ENCODE results near the gene COLEC11. TPM values are rescaled to one million over a fixed set of nuclear protein-coding genes. Genes with fewer than 3 reads are reported as not detected.

COLEC11 gene
- total and polyA plus RNA-seq, 2 of the 13 experiments (the other 11 are each of a cell fraction or from before 2014, with no cell fraction given), result 1.5 to 3.0 TPM

GRCh38 chr2:3574155-3574554 lies 20.8 kb upstream of the COLEC11 start:
- ChIA-PET POLR2A (interaction anchor here (0.7 to 5.0 kb wide), 6 partner anchors 12 to 78 kb away, joined by 3 to 71 read pairs (median 6); partner anchors contain the start of gene RNASEH1), CTCF (ENCODE audit: low intra/inter-chr PET ratio, low total read pairs) (no interaction called here)
- intact Hi-C loops (cut with micrococcal nuclease; ENCODE audit: unreplicated experiment) (no loop called here), in situ Hi-C loops (cut with HindIII; ENCODE audit: extremely low pct_ligation_motif_present, low pct_unique_long_range_greater_than_20kb) (no loop called here)
- Histone ChIP-seq H3K4me3 (replicated peaks in 1 of 3; ENCODE audit: insufficient read depth in 1 of 3, low read depth in 2 of 3, low read length in 3 of 3) (peak overlapping the region in 1 of 3 experiments; percentile 42; a peak in 2 of 6 replicates), H3K4me2 (ENCODE audit: low read depth, low read length) (peak overlapping the region; percentile 77), H3K9me3 (ENCODE audit: low read length) (no peaks in the 10 kb centered on the region), H3K79me2 (ENCODE audit: insufficient read depth, low read length) (peaks cover 40% of the 10 kb centered on the region), H3K9ac (ENCODE audit: insufficient read depth, low read depth, low read length) (peak overlapping the region; percentile 78; the same call in 1 of the 2 replicates), H3K27ac (ENCODE audit: extremely low read length, insufficient read depth, low read length) (no peak overlapping the region), H3K4me1 (ENCODE audit: insufficient read depth, low read length) (peaks cover 48% of the 10 kb centered on the region), H3K27me3 (ENCODE audit: control insufficient read depth in 1 of 2, insufficient read depth in 2 of 2, low read length in 2 of 2) (no peaks in the 10 kb centered on the region; a peak in 1 of 5 replicates), H3K36me3 (replicated peaks in 1 of 2; ENCODE audit: control insufficient read depth in 1 of 2, insufficient read depth in 2 of 2, low read length in 2 of 2) (peaks cover 7 to 27% of the 10 kb centered on the region in 2 experiments), H4K20me1 (ENCODE audit: insufficient read depth, low read length) (peaks cover 36% of the 10 kb centered on the region), H2AFZ (ENCODE audit: low read length) (no peak overlapping the region)
- WGBS (ENCODE audit: low lambda C conversion rate), result over 99% methylated on average over 11 of the region's 11 CpGs
- ATAC-seq, result no peak
- DNase-seq (ENCODE audit: low spot score), result no peak
- BruUV-seq (replicated peaks), result no TSS peak
- no peak for TF ChIP-seq MATR3 (CRISPR knock-in tag; IDR thresholded peaks at IDR 0.05)
- TF ChIP-seq, protein P1, sequence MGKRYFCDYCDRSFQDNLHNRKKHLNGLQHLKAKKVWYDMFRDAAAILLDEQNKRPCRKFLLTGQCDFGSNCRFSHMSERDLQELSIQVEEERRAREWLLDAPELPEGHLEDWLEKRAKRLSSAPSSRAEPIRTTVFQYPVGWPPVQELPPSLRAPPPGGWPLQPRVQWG (CRISPR knock-in tag; IDR thresholded peaks at IDR 0.05; ENCODE audit: borderline replicate concordance, low read depth), result no peak
- TF ChIP-seq TEAD2 (CRISPR knock-in tag; IDR thresholded peaks at IDR 0.05), result no peak
- no peak for FAIRE-seq

GRCh38 chr2:3575534-3576262 lies 19.2 kb upstream of the COLEC11 start:
- WGBS (ENCODE audit: low lambda C conversion rate), result 2% methylated on average over 28 of the region's 54 CpGs
- CTCF ChIA-PET (ENCODE audit: low intra/inter-chr PET ratio, low total read pairs), result no interaction called here
- peak overlapping the region; percentile 98 for H3K9ac ChIP-seq (ENCODE audit: insufficient read depth, low read depth, low read length)
- ATAC-seq (peak; percentile 63), DNase-seq (ENCODE audit: low spot score) (no peak), FAIRE-seq (no peak)
- peak overlapping the region; percentile 84 for H3K27ac ChIP-seq (ENCODE audit: extremely low read length, insufficient read depth, low read length)
- peak overlapping the region; percentile 96 for H3K4me2 ChIP-seq (ENCODE audit: low read depth, low read length)
- peaks cover 63% of the 10 kb centered on the region for H3K4me1 ChIP-seq (ENCODE audit: insufficient read depth, low read length)
- BruUV-seq (replicated peaks), result no TSS peak
- peaks cover 54% of the 10 kb centered on the region for H3K79me2 ChIP-seq (ENCODE audit: insufficient read depth, low read length)
- H2AFZ ChIP-seq (ENCODE audit: low read length), result no peak overlapping the region
- H3K27me3 ChIP-seq (ENCODE audit: control insufficient read depth in 1 of 2, insufficient read depth in 2 of 2, low read length in 2 of 2), result no peaks in the 10 kb centered on the region; a peak in 1 of 5 replicates
- H3K36me3 ChIP-seq (replicated peaks in 1 of 2; ENCODE audit: control insufficient read depth in 1 of 2, insufficient read depth in 2 of 2, low read length in 2 of 2), result peaks cover 14 to 43% of the 10 kb centered on the region in 2 experiments
- peaks cover 51% of the 10 kb centered on the region for H4K20me1 ChIP-seq (ENCODE audit: insufficient read depth, low read length)
- H3K9me3 ChIP-seq (ENCODE audit: low read length), result no peaks in the 10 kb centered on the region
- in situ Hi-C loops (cut with HindIII; ENCODE audit: extremely low pct_ligation_motif_present, low pct_unique_long_range_greater_than_20kb) (loop anchor here (5.0 kb wide), 1 partner anchor 77 kb away; no protein-coding TSS in a partner anchor), intact Hi-C loops (cut with micrococcal nuclease; ENCODE audit: unreplicated experiment) (loop anchor here (1.0 kb wide), 2 partner anchors 17 to 56 kb away; partner anchors contain the start of genes ADI1 and RNASEH1)
- POLR2A ChIA-PET, result interaction anchor here (0.8 to 5.0 kb wide), 15 partner anchors 11 to 198 kb away, joined by 3 to 71 read pairs (median 5); partner anchors contain the start of gene RNASEH1
- H3K4me3 ChIP-seq (replicated peaks in 1 of 3; ENCODE audit: insufficient read depth in 1 of 3, low read depth in 2 of 3, low read length in 3 of 3), result peak overlapping the region; percentile 89 to 100 (median 91)
- TF ChIP-seq HNF4A (CRISPR knock-in tag; IDR thresholded peaks at IDR 0.05) (no peak), FOXK1 (CRISPR knock-in tag; IDR thresholded peaks at IDR 0.05; ENCODE audit: borderline replicate concordance, low read depth) (no peak; the same call in 1 of the 2 replicates), ZSCAN21 (CRISPR knock-in tag; IDR thresholded peaks at IDR 0.05; ENCODE audit: borderline replicate concordance) (peak; percentile 64), SYNCRIP (IDR thresholded peaks at IDR 0.05; ENCODE audit: insufficient read depth, low read depth, low read length) (no peak), ZFP36L2 (CRISPR knock-in tag; IDR thresholded peaks at IDR 0.05) (no peak), HMGA1 (CRISPR knock-in tag; conservative IDR thresholded peaks at IDR 0.05) (no peak), ZNF660 (CRISPR knock-in tag; IDR thresholded peaks at IDR 0.05; ENCODE audit: borderline replicate concordance, low read depth) (no peak), ARHGAP35 (CRISPR knock-in tag; IDR thresholded peaks at IDR 0.05; ENCODE audit: borderline replicate concordance) (0 out of 2 replicates have a peak, but pooled peaks have one; percentile 40)
- TF ChIP-seq, protein P2, sequence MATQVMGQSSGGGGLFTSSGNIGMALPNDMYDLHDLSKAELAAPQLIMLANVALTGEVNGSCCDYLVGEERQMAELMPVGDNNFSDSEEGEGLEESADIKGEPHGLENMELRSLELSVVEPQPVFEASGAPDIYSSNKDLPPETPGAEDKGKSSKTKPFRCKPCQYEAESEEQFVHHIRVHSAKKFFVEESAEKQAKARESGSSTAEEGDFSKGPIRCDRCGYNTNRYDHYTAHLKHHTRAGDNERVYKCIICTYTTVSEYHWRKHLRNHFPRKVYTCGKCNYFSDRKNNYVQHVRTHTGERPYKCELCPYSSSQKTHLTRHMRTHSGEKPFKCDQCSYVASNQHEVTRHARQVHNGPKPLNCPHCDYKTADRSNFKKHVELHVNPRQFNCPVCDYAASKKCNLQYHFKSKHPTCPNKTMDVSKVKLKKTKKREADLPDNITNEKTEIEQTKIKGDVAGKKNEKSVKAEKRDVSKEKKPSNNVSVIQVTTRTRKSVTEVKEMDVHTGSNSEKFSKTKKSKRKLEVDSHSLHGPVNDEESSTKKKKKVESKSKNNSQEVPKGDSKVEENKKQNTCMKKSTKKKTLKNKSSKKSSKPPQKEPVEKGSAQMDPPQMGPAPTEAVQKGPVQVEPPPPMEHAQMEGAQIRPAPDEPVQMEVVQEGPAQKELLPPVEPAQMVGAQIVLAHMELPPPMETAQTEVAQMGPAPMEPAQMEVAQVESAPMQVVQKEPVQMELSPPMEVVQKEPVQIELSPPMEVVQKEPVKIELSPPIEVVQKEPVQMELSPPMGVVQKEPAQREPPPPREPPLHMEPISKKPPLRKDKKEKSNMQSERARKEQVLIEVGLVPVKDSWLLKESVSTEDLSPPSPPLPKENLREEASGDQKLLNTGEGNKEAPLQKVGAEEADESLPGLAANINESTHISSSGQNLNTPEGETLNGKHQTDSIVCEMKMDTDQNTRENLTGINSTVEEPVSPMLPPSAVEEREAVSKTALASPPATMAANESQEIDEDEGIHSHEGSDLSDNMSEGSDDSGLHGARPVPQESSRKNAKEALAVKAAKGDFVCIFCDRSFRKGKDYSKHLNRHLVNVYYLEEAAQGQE (IDR thresholded peaks at IDR 0.05; ENCODE audit: borderline replicate concordance in 1 of 2, low read depth in 1 of 2, low read length in 2 of 2), result 0 out of 4 replicates have a peak, but pooled peaks of 1 of the 2 experiments have one; percentile 8
